GM19351 (cell line): ENCODE results near the gene PPM1L.
"Not testable (repeated sequence)": the region's sequence is repeated elsewhere in the genome, so short reads cannot be mapped to it uniquely, and the experiment has no call there.

Experiments used
- ATAC-seq: cut with Tn5 transposase; IDR thresholded peaks from one replicate; pipeline ENCODE4 v1.9.1; 2021; ENCODE audit warnings: mild to moderate bottlenecking, moderate library complexity; ENCODE audit not compliant: unreplicated experiment

Gene PPM1L

DNA sequence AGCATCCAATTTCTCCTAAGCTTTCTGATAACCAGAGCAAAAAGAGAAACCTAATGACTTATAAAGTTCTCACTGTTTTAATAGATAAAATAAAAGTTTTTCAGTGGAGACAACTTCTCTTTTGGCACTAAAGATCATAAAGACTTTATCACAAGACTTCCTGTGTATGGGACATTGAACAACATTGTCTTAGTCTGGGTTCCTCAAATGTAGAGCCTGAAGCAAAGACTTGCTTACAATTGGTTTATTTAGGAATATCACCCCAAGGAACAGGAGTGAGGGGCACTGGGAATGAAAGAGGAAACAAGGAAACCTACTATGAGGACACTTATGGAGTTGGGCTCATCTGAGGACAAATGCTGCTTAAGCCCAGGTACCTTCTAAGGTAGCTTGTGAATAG, 221.7 kb downstream of the PPM1L start:
- no peak for ATAC-seq

- ATAC-seq = peak; percentile 53
Observed at GRCh38 chr3:160980740-160981139, 224.7 kb downstream of the PPM1L start.

DNA sequence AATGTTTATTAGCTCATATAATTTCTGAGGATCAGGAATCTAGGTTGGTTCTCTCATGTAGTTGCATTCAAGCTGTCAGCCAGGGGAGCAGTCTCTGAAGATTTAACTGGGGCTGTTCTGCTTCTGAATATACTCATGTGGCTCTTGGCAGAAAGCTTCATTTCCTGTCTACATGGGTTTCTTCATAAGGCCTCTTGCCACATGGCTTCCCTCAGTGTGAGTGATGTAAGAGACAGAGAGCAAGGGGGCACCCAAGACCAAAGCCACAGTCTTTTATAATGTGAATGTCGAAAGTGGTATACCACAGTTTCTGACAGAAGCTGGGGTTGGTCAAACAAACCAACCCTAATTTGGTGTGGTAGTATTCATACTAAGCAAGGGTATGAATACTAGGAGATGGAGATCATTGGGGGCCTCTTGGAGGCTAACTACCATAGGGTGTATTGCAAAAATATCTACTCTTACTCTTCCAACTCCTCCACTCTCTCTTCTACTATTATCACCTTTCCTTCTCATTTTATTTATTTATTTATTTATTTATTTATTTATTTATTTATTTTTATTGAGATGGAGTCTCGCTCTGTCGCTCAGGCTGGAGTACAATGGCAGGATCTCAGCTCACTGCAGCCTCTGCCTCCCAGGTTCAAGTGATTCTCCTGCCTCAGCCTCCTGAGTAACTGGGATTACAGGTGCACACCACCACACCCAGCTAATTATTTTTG, 225.3 kb downstream of the PPM1L start:
- ATAC-seq = peak; percentile 83

DNA sequence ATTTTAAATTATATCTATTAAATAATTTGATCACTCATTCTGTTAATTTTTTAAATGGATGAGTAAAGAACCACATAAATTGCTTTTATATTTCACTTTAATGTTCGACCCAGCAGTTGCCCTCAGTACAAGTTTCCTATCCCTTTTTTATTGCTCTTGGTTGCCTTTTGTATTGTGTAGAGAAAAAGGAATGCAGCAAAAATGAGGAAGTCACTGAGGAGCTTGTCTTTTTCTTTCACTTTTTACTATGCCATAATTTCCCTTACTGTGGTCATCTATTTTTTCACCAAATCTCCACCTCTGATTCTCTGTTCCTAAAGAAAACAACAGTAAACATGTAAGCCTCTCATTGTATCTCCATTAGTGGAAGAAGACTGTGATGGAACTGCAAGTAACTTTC, 226.5 kb downstream of the PPM1L start:
- peak; percentile 51 for ATAC-seq

DNA sequence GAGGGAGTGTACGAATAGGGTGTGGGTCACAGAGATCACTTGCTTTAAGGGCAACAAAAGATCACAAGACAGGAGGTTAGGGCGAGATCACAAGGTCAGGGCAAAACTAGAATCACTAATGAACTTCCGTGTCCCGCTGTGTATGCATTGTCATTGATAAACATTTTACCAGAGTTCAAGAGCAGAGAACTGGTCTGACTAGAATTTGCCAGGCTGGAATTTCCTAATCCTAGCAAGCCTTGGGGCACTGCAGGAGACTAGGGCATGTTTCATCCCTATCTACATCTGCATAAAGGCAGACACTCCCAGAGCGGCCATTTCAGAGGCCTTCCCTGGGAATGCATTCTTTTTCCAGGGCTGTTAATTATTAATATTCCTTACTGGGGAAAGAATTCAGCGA, 227.9 kb downstream of the PPM1L start:
- ATAC-seq = not testable (repeated sequence)

DNA sequence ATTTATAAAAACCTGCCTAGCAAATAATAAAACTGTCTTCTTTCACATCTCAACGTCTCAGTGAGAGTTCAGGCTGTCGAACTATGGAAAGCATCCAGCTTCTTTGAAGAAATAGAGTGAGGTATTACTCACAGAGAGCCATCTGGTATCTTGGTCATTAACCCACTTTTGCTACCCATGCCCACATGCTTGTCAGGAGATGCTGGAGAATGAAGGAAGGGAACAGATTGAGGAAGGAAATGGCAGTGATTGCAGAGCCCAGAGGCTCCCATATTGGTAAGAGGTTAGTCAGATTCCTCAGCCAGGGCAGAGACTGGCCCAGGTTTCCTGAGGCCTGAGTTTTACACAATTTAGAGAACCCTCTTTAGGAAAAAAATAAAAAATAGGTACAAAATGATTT, 230.0 kb downstream of the PPM1L start:
- ATAC-seq = no peak

DNA sequence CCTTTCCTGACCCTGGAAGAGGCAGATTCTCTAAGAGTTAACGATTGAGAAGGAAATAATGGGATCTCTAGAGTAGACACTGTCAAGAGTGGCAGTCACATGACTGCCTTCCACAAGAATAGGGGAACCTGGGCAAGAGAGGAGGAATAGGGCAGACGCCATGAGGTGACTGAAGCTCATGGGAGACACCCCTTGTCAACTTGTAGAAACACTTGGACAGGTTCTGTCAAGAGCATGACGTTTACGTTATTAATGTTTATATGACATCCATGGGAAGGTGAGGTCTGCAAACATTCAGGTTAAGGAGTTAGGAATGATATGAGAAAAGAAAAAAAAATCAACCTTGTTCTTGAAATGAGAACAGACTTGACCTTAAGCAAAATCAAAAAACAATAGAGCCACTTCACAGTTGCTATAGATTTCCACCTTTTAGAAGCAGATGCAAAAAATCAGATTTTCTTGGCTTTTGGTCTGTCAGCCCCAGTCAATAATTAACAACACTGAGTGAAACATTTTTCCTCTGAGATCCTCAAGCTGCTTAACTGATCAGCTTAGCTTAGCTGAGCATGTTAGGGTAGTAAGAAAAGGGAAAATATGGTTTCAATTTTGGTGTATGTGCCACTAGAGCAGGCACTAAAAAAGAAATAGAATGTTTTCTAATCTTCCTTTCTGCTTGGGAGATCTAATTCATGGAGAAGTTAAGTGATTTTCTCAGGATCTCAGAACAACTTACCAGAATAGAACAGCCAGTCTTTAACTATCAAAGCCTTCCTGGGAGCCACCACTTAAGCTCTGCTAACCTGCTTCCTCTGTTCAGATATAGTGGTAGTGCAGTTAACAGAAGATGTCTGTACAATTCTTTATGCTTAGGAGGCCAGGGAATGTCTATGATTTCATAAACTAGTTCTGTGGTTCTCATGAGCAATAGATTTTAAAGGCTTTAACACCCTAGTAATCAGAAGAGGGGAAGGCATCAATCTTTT, 232.2 kb downstream of the PPM1L start:
- no peak for ATAC-seq

GRCh38 chr3:160990446-160990845, 234.4 kb downstream of the PPM1L start:
- ATAC-seq = no peak

DNA sequence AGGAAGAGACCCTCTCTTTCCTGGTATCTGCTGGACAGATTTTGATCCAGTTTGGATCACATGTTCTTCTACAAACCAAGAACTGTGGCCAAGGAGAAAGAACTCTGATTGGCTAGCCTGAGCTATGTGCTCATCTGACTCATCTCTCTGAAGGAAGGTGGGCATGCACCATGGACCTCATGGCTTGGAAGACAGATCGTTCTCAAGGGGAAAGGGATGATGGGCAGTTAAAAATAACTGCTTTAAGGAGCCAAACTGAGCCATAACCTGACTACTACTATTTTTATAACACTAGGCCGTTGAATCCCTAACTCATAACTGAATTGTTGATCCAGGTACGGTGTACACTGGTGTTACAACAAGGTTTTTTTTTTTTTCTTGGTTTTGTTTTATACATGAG, 236.7 kb downstream of the PPM1L start:
- ATAC-seq = no peak

- ATAC-seq = no peak
Observed at GRCh38 chr3:160996811-160997210, 240.8 kb downstream of the PPM1L start.

DNA sequence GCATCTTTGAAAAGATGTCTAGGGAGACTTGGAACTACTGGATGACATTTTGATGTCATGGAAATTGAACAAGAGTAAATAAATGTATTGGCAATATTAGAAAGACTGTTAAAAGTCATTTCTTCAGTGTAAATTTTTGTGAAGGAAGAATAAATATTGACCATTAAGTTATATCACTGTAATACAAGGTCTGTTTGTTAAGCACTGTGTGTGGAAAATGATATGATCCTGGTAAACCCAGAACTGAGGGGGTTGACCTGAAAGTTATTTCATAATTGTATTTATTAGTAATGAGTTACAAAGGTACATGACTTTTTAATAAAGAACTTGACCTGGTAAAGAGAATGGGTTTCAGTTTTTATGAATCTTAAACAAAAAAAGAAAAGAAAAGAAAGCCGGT, 242.6 kb downstream of the PPM1L start:
- no peak for ATAC-seq

- ATAC-seq = peak; percentile 79
Observed at GRCh38 chr3:160999274-160999673, 243.2 kb downstream of the PPM1L start.

GRCh38 chr3:161008086-161008485, 252.1 kb downstream of the PPM1L start:
- ATAC-seq = no peak

GRCh38 chr3:161010151-161010550, 254.1 kb downstream of the PPM1L start:
- ATAC-seq = not testable (repeated sequence)

- no peak for ATAC-seq
Observed at GRCh38 chr3:161014843-161015749, 259.1 kb downstream of the PPM1L start.

DNA sequence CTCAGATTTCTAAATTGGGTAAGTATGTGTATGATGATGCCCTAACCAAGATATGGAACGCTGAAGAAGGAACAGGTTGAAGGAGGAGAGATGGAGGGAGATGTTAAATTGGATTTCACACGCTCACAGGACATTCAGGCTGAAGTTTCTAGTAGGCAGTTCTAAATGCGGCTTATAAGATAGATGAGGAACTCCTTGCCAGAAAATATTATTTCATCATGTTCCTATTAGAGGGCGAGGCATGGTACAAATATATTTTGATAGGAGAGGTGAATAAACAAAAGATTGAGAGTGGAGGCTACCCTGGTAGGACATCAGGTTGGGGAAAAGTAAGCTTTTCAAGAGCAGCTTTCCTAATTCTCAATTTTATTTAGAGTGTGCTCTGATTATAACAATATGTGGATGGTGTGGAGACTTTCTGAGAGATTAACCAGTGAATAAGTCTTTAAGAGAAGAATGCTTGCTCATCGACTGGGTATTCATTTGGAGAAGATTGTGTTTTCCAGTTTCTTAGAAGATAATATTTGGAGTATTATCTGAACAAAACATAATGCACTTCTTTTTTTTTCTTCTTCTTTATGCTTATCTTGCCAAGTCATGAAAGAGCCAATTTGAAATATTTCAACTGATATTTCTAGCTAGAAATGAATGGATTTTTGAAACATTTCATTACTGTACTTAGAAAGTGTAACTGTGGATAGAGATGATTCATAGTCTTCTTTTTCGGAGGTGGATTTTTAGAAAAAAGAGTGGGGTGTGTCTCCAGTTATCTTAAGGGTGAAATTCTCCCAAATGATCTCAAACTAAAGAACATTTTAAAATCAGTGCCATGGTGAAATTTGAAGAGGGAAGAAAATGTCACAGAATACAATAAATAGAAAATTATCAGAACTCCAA, 260.6 kb downstream of the PPM1L start:
- ATAC-seq = no peak

DNA sequence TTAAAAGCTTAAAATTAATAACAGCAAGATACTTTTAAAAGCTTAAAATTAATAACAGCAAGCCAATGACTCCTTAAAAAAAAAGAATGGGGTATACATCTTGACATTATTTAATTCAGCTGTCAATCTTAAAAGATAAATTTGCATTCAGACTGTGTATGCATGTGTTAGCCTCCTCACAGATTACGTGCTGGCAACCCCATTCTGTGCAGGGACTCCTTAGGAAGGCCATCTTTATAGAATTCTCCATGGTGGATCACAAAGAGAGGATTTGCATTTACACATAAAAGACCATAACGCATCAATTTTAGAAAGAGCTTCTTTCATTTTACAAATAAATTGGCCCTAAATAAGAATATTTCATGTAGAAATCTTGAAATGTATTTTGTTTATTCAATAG, 261.9 kb downstream of the PPM1L start:
- no peak for ATAC-seq

DNA sequence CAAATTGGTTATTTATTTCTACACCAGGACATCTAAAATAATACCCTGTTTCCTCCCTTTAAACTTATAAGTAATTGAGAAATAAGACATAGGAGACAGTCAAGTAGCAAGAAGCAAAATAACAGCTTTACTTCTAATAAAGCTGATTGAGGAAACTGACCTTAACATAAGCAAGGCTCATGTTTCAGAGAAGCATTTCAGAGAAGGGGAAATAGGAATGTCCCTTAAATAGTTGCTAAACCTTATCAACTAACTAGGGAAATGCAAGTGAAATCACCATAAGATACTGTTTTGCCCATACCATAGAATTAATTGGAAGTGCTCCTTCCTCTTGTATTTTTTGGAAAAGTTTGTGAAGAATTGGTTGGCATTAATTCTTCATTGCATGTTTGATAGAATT, 264.2 kb downstream of the PPM1L start:
- ATAC-seq = no peak

- no peak for ATAC-seq
Observed at GRCh38 chr3:161025911-161026310, 269.9 kb downstream of the PPM1L start.
